Kidney (tissue), 14 donors: Measurements from ENCODE around the gene THEM4. TPM values are rescaled to one million over a fixed set of nuclear protein-coding genes. Genes with fewer than 3 reads are reported as not detected.
A peak's percentile ranks its signal among the peaks of the same experiment; 100 is the strongest.
"Not testable (repeated sequence)": the region's sequence is repeated elsewhere in the genome, so short reads cannot be mapped to it uniquely, and the experiment has no call there.

Experiments used
- DNase-seq, 5 donors: peaks; one replicate each; pipeline ENCODE4 v3.0.0-alpha.2; 2013 to 2020
- FAIRE-seq: peaks from 2 replicates; lab custom pipeline; 2012; peaks lifted over from hg19 to GRCh38; lab: Jason Lieb, UNC
- H3K27ac ChIP-seq, 2 donors: one replicate each; pipeline ENCODE4 v1.7.0; 2013; ENCODE audit warnings: low read depth in 2 of 2, low read length in 2 of 2, inconsistent platforms in 1 of 2
- H3K27me3 ChIP-seq: one replicate; pipeline ENCODE4 v1.7.1; 2013; ENCODE audit warnings: low read length, inconsistent platforms; ENCODE audit not compliant: control insufficient read depth, insufficient read depth
- H3K36me3 ChIP-seq, 3 donors: one replicate each; pipeline versions ENCODE4 v1.7.0 to v1.7.1; 2013; ENCODE audit warnings: low read length in 3 of 3, control low read depth in 1 of 3, inconsistent platforms in 1 of 3; ENCODE audit not compliant: insufficient read depth in 3 of 3, control insufficient read depth in 2 of 3
- H3K4me1 ChIP-seq, 3 donors: one replicate each; pipeline versions ENCODE4 v1.7.0 to v1.7.1; 2013; ENCODE audit warnings: low read length in 3 of 3, inconsistent platforms in 1 of 3, low read depth in 1 of 3; ENCODE audit not compliant: control insufficient read depth in 2 of 3, insufficient read depth in 2 of 3
- H3K4me3 ChIP-seq, 3 donors: one replicate each; pipeline versions ENCODE4 v1.7.0 to v1.8.1; 2013; ENCODE audit warnings: low read length in 3 of 3, control low read depth in 1 of 3, inconsistent platforms in 1 of 3
- H3K9ac ChIP-seq, 3 donors: one replicate each; pipeline versions ENCODE4 v1.7.0 to v1.7.1; 2013; ENCODE audit warnings: low read length in 3 of 3, control low read depth in 1 of 3, inconsistent platforms in 1 of 3
- H3K9me3 ChIP-seq, 3 donors: one replicate each; pipeline versions ENCODE4 v1.7.0 to v1.7.1; 2013; ENCODE audit warnings: low read length in 3 of 3, control low read depth in 1 of 3, inconsistent platforms in 1 of 3; ENCODE audit not compliant: control insufficient read depth in 2 of 3, insufficient read depth in 1 of 3
- intact Hi-C: fragments of 100-400 bp; cut with DNase I; formaldehyde crosslinking; loops from one replicate; pipeline ENCODE4 v1.11.1; 2022
- polyA plus RNA-seq: library from polyadenylated mRNA; stranded (reverse); fragments of 350-450 nt; fragmentation: Illumina TruSeq; extraction: RNeasy Lipid Tissue Mini Kit (QIAGEN cat#74804); gene quantifications from one replicate; pipeline ENCODE4 v1.2.3, GENCODE V29; 2014; ENCODE audit warnings: low read depth, low replicate concordance; ENCODE audit not compliant: insufficient read depth
- total RNA-seq: library from RNA; stranded (reverse); fragmentation: NEBNext Ultra II Directional; extraction: Animal tissue kit (Norgen Biotek cat#: 25700); gene quantifications from one replicate; pipeline ENCODE4 v1.2.1, GENCODE V29; 2021
- TF ChIP-seq, protein P1 (sequence below): IDR thresholded peaks from 3 replicates; pipeline ENCODE4 v1.5.1; 2012; ENCODE audit warnings: mild to moderate bottlenecking, moderate library complexity, borderline replicate concordance; ENCODE audit not compliant: insufficient read depth; ENCODE audit errors: extremely low read depth
- donor health status: control.
- donor health status: control.
- donor health status: control.
- donor health status: control.
- donor health status: control.
- donor health status: DM: yes; HTN: yes; CAD: no.
- donor health status: Normal renal cell carcinoma (clear cell type).

Gene THEM4
- total and polyA plus RNA-seq, 2 donors from 2014 or later, result 17.5 to 27.9 TPM

DNA sequence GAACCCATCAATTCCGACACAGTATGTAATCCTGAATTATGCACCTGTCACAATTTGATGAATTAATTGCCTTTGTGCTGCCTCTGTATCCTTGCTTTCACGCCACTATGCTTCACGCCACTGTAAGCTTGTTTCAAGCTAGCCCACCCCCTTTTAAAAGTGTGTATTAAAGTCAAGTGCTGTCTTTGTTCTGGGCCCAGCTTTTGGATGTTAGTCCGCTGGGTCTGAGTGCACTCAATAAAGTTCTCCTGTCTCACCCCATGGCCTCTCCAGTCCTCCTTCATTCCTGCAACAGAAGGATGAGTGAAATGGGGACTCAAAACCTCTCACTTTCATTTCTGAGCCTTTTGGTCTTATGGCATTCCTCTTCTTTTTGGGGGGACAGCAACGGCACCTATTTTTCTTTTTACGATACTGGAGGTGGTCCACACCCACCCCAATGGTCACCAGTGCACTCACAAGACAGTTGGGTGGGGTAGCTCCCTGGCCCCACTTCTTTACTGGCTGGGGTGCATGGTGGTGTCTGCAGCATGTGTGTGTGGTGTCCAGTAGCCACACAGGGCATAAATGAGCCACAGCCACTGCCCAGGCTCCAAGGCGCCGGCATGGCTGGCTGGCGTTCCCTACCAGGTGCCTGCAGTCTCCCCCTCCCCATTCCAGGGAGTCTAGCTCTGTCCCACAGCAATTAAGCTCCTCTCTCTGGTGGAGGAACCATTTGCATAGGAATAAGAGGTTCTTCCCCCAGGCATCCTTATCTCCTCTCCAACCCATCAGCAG, 1.8 kb downstream of the THEM4 start:
- Histone ChIP-seq H3K36me3 (no peaks in the 10 kb centered on the region), H3K4me3 (peak overlapping the region in 1 of 3 donors; percentile 21), H3K4me1 (peaks cover 0 to 8% (median 4%) of the 10 kb centered on the region in 3 donors), H3K9me3 (peaks cover 0 to 8% (median 0%) of the 10 kb centered on the region in 3 donors), H3K9ac (no peak overlapping the region), H3K27ac (no peak overlapping the region), H3K27me3 (no peaks in the 10 kb centered on the region)
- intact Hi-C loops, result no loop called here
- TF ChIP-seq, protein P1, sequence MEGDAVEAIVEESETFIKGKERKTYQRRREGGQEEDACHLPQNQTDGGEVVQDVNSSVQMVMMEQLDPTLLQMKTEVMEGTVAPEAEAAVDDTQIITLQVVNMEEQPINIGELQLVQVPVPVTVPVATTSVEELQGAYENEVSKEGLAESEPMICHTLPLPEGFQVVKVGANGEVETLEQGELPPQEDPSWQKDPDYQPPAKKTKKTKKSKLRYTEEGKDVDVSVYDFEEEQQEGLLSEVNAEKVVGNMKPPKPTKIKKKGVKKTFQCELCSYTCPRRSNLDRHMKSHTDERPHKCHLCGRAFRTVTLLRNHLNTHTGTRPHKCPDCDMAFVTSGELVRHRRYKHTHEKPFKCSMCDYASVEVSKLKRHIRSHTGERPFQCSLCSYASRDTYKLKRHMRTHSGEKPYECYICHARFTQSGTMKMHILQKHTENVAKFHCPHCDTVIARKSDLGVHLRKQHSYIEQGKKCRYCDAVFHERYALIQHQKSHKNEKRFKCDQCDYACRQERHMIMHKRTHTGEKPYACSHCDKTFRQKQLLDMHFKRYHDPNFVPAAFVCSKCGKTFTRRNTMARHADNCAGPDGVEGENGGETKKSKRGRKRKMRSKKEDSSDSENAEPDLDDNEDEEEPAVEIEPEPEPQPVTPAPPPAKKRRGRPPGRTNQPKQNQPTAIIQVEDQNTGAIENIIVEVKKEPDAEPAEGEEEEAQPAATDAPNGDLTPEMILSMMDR, result no peak
- FAIRE-seq (no peak), DNase-seq (no peak)

DNA sequence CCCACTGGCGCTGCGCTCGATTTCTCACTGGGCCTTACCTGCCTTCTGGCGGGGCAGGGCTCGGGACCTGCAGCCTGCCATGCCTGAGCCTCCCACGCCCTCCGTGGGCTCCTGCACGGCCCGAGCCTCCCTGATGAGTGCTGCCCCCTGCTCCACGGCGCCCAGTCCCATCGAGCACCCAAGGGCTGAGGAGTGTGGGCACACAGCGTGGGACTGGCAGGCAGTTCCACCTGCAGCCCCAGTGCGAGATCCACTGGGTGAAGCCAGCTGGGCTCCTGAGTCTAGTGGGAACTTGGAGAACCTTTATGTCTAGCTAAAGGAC, 3.0 kb downstream of the THEM4 start:
- FAIRE-seq, H3K27ac ChIP-seq, intact Hi-C loops, H3K4me1 ChIP-seq, H3K9me3 ChIP-seq, H3K9ac ChIP-seq, H3K27me3 ChIP-seq, H3K4me3 ChIP-seq, H3K36me3 ChIP-seq: not testable (repeated sequence)
- DNase-seq, result peak in 1 of 5 donors; percentile 75

DNA sequence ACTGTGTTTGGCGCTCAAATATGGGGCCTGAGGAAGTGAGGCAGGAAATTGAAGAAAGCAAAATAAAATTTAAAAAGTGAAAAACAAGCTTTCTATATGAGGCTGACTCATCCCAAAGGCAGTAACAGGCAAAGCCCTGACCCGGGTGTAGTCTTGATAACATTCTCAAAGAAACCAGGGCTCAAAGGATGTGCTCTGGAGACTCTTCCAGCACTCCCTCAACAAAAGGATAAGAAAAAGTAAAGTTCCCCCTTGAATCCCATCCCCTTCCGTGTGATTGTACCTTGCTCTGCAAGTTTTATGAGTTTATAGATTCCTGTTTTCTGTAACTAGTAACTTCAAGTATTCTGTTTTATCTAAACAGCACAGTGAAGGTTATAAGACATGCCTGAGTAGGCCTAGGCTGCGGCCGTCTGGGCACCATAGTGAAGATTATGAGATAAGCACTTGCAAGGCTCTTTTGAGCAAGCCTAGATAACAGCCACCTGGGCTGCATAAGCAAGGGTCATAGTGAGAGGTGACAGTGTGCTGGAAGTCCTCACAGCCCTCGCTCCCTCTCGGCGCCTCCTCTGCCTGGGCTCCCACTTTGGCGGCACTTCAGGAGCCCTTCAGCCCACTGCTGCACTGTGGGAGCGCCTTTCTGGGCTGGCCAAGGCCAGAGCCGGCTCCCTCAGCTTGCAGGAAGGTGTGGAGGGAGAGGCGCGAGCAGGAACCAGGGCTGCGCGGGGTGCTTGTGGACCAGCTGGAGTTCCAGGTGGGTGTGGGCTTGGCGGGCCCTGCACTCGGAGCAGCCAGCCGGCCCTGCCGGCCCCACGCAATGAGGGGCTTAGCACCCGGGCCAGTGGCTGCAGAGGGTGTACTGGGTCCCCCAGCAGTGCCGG, 3.6 kb downstream of the THEM4 start:
- Histone ChIP-seq H3K9ac (peak overlapping the region in 1 of 3 donors; percentile 19), H3K27ac (peak overlapping the region; percentile 20 to 45)
- H3K9me3 ChIP-seq, intact Hi-C loops, H3K27me3 ChIP-seq, H3K4me3 ChIP-seq, H3K4me1 ChIP-seq, H3K36me3 ChIP-seq, FAIRE-seq: not testable (repeated sequence)
- DNase-seq, result peak in 1 of 5 donors; percentile 33

DNA sequence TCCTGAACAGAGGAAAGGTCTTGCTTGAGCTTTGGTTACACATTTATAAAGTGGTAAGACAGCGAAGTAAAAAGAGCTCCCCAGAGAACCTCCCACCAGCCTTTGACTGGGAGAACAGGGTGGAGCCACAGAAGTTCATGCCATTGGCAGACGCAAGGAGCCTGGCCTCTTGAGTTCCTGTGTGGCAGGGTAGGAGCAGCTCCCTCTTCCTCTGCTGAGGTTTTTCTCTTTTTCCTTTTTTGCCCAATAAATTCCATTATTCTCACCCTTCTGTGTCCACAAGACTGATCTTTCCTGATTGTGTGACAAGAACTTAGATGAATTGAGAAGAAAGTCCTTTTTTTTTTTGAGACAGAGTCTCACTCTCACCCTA, 4.3 kb downstream of the THEM4 start:
- Histone ChIP-seq H3K27ac (peak overlapping the region; percentile 20 to 45), H3K9me3 (peaks cover 0 to 8% (median 0%) of the 10 kb centered on the region in 3 donors), H3K4me1 (peaks cover 0 to 6% (median 0%) of the 10 kb centered on the region in 3 donors), H3K36me3 (no peaks in the 10 kb centered on the region), H3K27me3 (no peaks in the 10 kb centered on the region), H3K4me3 (no peak overlapping the region), H3K9ac (peak overlapping the region in 1 of 3 donors; percentile 19)
- no peak for FAIRE-seq
- TF ChIP-seq, protein P1, result no peak
- intact Hi-C loops, result no loop called here
- peak in 1 of 5 donors; percentile 30 for DNase-seq
